Neutrophil (primary cell): ENCODE results near the gene THRA.

Source experiments
- H3K27ac ChIP-seq: fragments of 200-600 bp; sonication (generic); 2 replicates; pipeline ENCODE4 v1.5.1; 2016; ENCODE audit warnings: mild to moderate bottlenecking, moderate library complexity
- H3K27me3 ChIP-seq: fragments of 200-600 bp; sonication (generic); 2 replicates; pipeline ENCODE4 v1.6.0; 2016; ENCODE audit warnings: mild to moderate bottlenecking
- H3K36me3 ChIP-seq: fragments of 200-600 bp; sonication (generic); 2 replicates; pipeline ENCODE4 v1.5.1; 2017
- H3K4me1 ChIP-seq, 2 experiments: fragments of 200-600 bp in 1 of 2; sonication (generic) in 1 of 2; 1 replicate in 1 of 2; 2 replicates in 1 of 2; pipeline versions ENCODE4 v1.5.1 to v1.6.1; 2013 to 2016; ENCODE audit warnings: low read depth in 1 of 2, low read length in 1 of 2, mild to moderate bottlenecking in 1 of 2, moderate library complexity in 1 of 2; ENCODE audit not compliant: control insufficient read depth in 1 of 2, insufficient read depth in 1 of 2
- H3K4me3 ChIP-seq, 2 experiments: fragments of 200-600 bp in 1 of 2; sonication (generic) in 1 of 2; 1 replicate in 1 of 2; 2 replicates in 1 of 2; pipeline ENCODE4 v1.5.1; 2013 to 2016; ENCODE audit warnings: low read depth in 1 of 2, low read length in 1 of 2, mild to moderate bottlenecking in 1 of 2, moderate library complexity in 1 of 2
- H3K9me3 ChIP-seq: fragments of 200-600 bp; sonication (generic); 2 replicates; pipeline ENCODE4 v1.5.1; 2016
- TF ChIP-seq, protein P1 (sequence below): fragments of 200-600 bp; sonication (generic); IDR thresholded peaks from 2 replicates; pipeline ENCODE4 v1.5.1; 2016; ENCODE audit warnings: antibody characterized with exemption

Gene THRA, protein sequence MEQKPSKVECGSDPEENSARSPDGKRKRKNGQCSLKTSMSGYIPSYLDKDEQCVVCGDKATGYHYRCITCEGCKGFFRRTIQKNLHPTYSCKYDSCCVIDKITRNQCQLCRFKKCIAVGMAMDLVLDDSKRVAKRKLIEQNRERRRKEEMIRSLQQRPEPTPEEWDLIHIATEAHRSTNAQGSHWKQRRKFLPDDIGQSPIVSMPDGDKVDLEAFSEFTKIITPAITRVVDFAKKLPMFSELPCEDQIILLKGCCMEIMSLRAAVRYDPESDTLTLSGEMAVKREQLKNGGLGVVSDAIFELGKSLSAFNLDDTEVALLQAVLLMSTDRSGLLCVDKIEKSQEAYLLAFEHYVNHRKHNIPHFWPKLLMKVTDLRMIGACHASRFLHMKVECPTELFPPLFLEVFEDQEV

DNA sequence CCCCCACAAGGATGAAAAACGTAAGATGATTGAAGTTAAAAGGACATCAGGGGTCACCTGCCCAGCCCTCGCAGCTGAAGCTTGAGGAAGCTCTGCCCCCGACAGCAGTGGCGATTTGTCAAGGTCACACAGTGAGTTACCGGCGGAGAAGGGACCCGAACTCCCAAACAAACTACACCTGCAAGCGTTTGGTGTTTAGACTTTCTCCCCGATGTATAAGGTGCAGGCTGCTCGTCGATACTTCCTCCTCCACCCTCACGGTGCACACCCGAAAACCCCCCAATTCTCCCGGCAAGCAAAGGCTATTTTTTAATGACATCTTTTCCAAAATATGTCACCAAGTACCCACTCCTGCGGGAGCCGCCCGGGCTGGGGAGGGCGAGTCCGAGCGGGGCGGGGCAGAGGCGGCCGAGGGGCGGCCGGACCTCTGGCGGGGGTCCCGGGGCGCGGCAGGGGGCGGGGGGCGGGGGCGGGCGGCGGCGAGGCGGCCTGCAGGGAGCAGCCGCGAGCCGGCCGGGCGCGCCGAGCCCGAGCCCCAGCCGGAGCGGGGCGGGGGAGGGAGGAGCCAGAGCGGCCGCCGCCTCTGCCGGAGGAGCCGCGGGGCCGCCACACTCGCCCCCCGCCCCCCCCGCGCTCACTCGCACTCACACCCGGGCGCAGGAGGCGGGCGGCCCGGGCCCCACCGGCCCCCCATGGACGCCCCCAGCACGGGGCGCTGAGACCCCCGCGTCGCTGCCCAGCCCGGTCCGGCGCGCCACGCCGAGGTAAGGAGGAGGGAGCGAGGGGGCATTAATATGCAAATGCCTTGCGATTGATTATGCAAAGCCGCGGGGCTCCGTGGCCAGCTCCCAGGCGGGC, at the start of gene THRA:
Gene THRA, plus strand, starts transcription at position 637 of the 858 bp plus-strand sequence. CDS start 11,524 bp downstream, outside the sequence.
- Histone ChIP-seq H3K27ac (peak within 1 kb of the TSS; percentile 90), H3K4me3 (peak within 1 kb of the TSS; percentile 92 to 94), H3K9me3 (no peaks in the 10 kb centered on the region), H3K36me3 (no peaks in the 10 kb centered on the region), H3K27me3 (peaks cover 23% of the 10 kb centered on the region), H3K4me1 (peaks cover 32 to 44% of the 10 kb centered on the region in 2 experiments)
- TF ChIP-seq, protein P1, sequence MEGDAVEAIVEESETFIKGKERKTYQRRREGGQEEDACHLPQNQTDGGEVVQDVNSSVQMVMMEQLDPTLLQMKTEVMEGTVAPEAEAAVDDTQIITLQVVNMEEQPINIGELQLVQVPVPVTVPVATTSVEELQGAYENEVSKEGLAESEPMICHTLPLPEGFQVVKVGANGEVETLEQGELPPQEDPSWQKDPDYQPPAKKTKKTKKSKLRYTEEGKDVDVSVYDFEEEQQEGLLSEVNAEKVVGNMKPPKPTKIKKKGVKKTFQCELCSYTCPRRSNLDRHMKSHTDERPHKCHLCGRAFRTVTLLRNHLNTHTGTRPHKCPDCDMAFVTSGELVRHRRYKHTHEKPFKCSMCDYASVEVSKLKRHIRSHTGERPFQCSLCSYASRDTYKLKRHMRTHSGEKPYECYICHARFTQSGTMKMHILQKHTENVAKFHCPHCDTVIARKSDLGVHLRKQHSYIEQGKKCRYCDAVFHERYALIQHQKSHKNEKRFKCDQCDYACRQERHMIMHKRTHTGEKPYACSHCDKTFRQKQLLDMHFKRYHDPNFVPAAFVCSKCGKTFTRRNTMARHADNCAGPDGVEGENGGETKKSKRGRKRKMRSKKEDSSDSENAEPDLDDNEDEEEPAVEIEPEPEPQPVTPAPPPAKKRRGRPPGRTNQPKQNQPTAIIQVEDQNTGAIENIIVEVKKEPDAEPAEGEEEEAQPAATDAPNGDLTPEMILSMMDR: no peak

DNA sequence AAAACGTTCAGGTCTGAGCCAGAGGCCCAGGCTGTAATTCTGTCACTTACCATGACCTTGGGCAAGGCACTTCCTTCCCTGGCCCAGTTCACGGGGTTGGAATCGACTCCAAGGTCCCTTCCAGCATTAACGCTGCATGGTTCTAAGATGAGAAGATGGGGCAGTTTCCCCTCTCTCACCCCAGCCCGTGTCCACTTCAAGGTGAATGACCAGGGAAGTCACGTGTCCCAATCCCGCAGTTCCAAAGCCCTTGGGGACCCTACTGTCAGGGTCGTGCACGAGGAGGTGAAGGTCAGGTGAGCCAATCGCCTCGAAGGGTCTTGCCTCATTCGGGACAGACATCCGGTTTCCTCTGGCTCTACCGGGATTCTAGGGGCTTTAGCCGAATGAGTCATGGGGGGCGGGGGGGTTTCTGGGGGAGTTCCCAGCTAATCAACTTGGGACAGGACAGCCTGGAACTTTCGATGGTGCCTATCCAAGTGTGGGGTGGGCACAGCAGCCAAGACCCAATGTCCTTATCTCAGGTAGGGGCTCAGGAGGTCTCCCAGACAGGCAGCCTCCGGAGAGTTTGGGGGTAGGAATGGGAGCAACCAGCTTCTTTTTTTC, 48.3 kb upstream of the THRA start:
- peaks cover 11% of the 10 kb centered on the region for H3K27me3 ChIP-seq
- H3K36me3 ChIP-seq: no peaks in the 10 kb centered on the region
- no peak overlapping the region for H3K27ac ChIP-seq
- TF ChIP-seq, protein P1: no peak
- H3K4me3 ChIP-seq: no peak overlapping the region
- no peaks in the 10 kb centered on the region for H3K9me3 ChIP-seq
- H3K4me1 ChIP-seq: peaks cover 47 to 48% of the 10 kb centered on the region in 2 experiments

DNA sequence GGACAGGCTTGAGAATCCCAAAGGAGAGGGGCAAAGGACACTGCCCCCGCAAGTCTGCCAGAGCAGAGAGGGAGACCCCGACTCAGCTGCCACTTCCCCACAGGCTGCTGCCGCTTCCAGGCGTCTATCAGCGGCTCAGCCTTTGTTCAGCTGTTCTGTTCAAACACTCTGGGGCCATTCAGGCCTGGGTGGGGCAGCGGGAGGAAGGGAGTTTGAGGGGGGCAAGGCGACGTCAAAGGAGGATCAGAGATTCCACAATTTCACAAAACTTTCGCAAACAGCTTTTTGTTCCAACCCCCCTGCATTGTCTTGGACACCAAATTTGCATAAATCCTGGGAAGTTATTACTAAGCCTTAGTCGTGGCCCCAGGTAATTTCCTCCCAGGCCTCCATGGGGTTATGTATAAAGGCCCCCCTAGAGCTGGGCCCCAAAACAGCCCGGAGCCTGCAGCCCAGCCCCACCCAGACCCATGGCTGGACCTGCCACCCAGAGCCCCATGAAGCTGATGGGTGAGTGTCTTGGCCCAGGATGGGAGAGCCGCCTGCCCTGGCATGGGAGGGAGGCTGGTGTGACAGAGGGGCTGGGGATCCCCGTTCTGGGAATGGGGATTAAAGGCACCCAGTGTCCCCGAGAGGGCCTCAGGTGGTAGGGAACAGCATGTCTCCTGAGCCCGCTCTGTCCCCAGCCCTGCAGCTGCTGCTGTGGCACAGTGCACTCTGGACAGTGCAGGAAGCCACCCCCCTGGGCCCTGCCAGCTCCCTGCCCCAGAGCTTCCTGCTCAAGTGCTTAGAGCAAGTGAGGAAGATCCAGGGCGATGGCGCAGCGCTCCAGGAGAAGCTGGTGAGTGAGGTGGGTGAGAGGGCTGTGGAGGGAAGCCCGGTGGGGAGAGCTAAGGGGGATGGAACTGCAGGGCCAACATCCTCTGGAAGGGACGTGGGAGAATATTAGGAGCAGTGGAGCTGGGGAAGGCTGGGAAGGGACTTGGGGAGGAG, 47.5 kb upstream of the THRA start, which contains the start of gene CSF3:
Gene CSF3, plus strand, starts transcription at position 436 of the 993 bp plus-strand sequence. Its CDS starts 35 bp downstream, at position 471.
- peaks cover 11% of the 10 kb centered on the region for H3K27me3 ChIP-seq
- H3K4me1 ChIP-seq: peaks cover 55 to 56% of the 10 kb centered on the region in 2 experiments
- no peaks in the 10 kb centered on the region for H3K36me3 ChIP-seq
- H3K27ac ChIP-seq: no peak within 1 kb of the TSS
- no peak within 1 kb of the TSS for H3K4me3 ChIP-seq
- no peaks in the 10 kb centered on the region for H3K9me3 ChIP-seq
- TF ChIP-seq, protein P1: no peak

DNA sequence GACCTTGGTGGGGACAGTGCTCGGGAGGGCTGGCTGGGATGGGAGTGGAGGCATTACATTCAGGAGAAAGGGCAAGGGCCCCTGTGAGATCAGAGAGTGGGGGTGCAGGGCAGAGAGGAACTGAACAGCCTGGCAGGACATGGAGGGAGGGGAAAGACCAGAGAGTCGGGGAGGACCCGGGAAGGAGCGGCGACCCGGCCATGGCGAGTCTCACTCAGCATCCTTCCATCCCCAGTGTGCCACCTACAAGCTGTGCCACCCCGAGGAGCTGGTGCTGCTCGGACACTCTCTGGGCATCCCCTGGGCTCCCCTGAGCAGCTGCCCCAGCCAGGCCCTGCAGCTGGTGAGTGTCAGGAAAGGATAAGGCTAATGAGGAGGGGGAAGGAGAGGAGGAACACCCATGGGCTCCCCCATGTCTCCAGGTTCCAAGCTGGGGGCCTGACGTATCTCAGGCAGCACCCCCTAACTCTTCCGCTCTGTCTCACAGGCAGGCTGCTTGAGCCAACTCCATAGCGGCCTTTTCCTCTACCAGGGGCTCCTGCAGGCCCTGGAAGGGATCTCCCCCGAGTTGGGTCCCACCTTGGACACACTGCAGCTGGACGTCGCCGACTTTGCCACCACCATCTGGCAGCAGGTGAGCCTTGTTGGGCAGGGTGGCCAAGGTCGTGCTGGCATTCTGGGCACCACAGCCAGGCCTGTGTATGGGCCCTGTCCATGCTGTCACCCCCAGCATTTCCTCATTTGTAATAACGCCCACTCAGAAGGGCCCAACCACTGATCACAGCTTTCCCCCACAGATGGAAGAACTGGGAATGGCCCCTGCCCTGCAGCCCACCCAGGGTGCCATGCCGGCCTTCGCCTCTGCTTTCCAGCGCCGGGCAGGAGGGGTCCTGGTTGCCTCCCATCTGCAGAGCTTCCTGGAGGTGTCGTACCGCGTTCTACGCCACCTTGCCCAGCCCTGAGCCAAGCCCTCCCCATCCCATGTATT, 46.5 kb upstream of the THRA start:
- Histone ChIP-seq H3K4me3 (no peak overlapping the region), H3K27ac (no peak overlapping the region), H3K27me3 (peaks cover 11% of the 10 kb centered on the region), H3K9me3 (no peaks in the 10 kb centered on the region), H3K36me3 (no peaks in the 10 kb centered on the region), H3K4me1 (peaks cover 65 to 66% of the 10 kb centered on the region in 2 experiments)
- TF ChIP-seq, protein P1: no peak
